H1 (cell line): Measurements from ENCODE around the gene PRR35. TPM values are rescaled to one million over a fixed set of nuclear protein-coding genes. Genes with fewer than 3 reads are reported as not detected.

ENCODE experiments used
- CTCF ChIA-PET: fragments of 300-600 bp; sonication (Branson Sonifier 250); formaldehyde crosslinking; loops from one replicate; lab custom pipeline; 2021; ENCODE audit not compliant: partially characterized antibody; lab: Charles Lee
- POLR2A ChIA-PET: fragments of 300-600 bp; sonication (Branson Sonifier 250); formaldehyde crosslinking; loops from one replicate; lab custom pipeline; 2021; ENCODE audit warnings: inconsistent platforms; ENCODE audit not compliant: partially characterized antibody; lab: Charles Lee
- DNase-seq, 2 experiments: peaks; one replicate each; pipeline versions ENCODE4 v3.0.0 to v3.0.0-alpha.2; 2010 to 2022; ENCODE audit warnings: low spot score in 2 of 2, low read depth in 1 of 2, mixed read lengths in 1 of 2
- FAIRE-seq: peaks from 2 replicates; lab custom pipeline; 2011; peaks lifted over from hg19 to GRCh38; lab: Jason Lieb, UNC
- H2AFZ ChIP-seq: 2 replicates; pipeline ENCODE4 v1.8.1; 2012; ENCODE audit warnings: low read length, inconsistent platforms
- H2AK5ac ChIP-seq: 2 replicates; pipeline ENCODE4 v1.6.1; 2013; ENCODE audit warnings: low read depth, low read length
- H2BK120ac ChIP-seq: replicated peaks from 2 replicates; pipeline ENCODE3; 2013; ENCODE audit warnings: low read depth, low read length, inconsistent platforms
- H2BK12ac ChIP-seq: 2 replicates; pipeline ENCODE4 v1.6.1; 2013; ENCODE audit warnings: low read depth, low read length
- H2BK15ac ChIP-seq: 2 replicates; pipeline ENCODE4 v1.6.1; 2013; ENCODE audit warnings: low read length
- H2BK20ac ChIP-seq: 2 replicates; pipeline ENCODE4 v1.6.1; 2013; ENCODE audit warnings: low read length
- H2BK5ac ChIP-seq: 2 replicates; pipeline ENCODE4 v1.6.1; 2013; ENCODE audit warnings: low read depth, low read length
- H3K14ac ChIP-seq: 2 replicates; pipeline ENCODE4 v1.6.1; 2013; ENCODE audit warnings: inconsistent platforms; ENCODE audit not compliant: insufficient read length
- H3K18ac ChIP-seq: 2 replicates; pipeline ENCODE4 v1.6.1; 2013; ENCODE audit warnings: low read length; ENCODE audit errors: extremely low read depth
- H3K23ac ChIP-seq: 2 replicates; pipeline ENCODE4 v1.6.1; 2013; ENCODE audit warnings: inconsistent platforms; ENCODE audit not compliant: insufficient read length
- H3K23me2 ChIP-seq: 2 replicates; pipeline ENCODE4 v1.6.1; 2013; ENCODE audit warnings: low read depth, low read length
- H3K27ac ChIP-seq: 2 replicates; pipeline ENCODE4 v1.6.1; 2011; ENCODE audit warnings: low read depth, low read length, inconsistent platforms
- H3K27me3 ChIP-seq, 4 experiments: replicated peaks in 1 of 4; 1 replicate in 1 of 4; 2 replicates in 3 of 4; pipeline versions ENCODE4 v1.6.1 to v1.8.1; 2011 to 2013; ENCODE audit warnings: low read length in 3 of 4, mild to moderate bottlenecking in 3 of 4, inconsistent platforms in 2 of 4, mixed read lengths in 2 of 4, moderate library complexity in 1 of 4; ENCODE audit not compliant: control insufficient read depth in 3 of 4, insufficient read depth in 3 of 4; ENCODE audit errors: extremely low read depth in 1 of 4
- H3K36me3 ChIP-seq, 4 experiments: 2 replicates each; pipeline versions ENCODE4 v1.6.1 to v1.8.1; 2011 to 2013; ENCODE audit warnings: mild to moderate bottlenecking in 4 of 4, low read length in 3 of 4, moderate library complexity in 2 of 4, control low read depth in 1 of 4, inconsistent platforms in 1 of 4; ENCODE audit not compliant: insufficient read depth in 4 of 4, control insufficient read depth in 2 of 4
- H3K4ac ChIP-seq: replicated peaks from 2 replicates; pipeline ENCODE3; 2013; ENCODE audit warnings: low read length, low read depth, mixed read lengths, inconsistent platforms; ENCODE audit not compliant: insufficient read length
- H3K4me1 ChIP-seq, 4 experiments: replicated peaks in 1 of 4; 1 replicate in 1 of 4; 2 replicates in 3 of 4; pipeline versions ENCODE4 v1.6.1 to v1.8.1; 2011 to 2013; ENCODE audit warnings: low read length in 3 of 4, inconsistent platforms in 2 of 4, mixed read lengths in 1 of 4; ENCODE audit not compliant: insufficient read depth in 4 of 4, control insufficient read depth in 3 of 4
- H3K4me2 ChIP-seq, 2 experiments: 2 replicates each; pipeline versions ENCODE4 v1.6.1 to v1.8.1; 2011 to 2013; ENCODE audit warnings: low read depth in 2 of 2, low read length in 2 of 2, control low read depth in 1 of 2, inconsistent platforms in 1 of 2, mild to moderate bottlenecking in 1 of 2; ENCODE audit not compliant: insufficient read depth in 1 of 2
- H3K4me3 ChIP-seq, 4 experiments: fragments of 200-600, 300-600 bp in 1 of 4; sonication (generic), shearing (Covaris generic), sonication (Bioruptor Twin) in 1 of 4; 2 replicates each; pipeline versions ENCODE4 v1.5.1 to v1.8.1; 2011 to 2016; ENCODE audit warnings: low read length in 4 of 4, low read depth in 3 of 4, control low read depth in 2 of 4, inconsistent platforms in 2 of 4, mild to moderate bottlenecking in 2 of 4, mixed read lengths in 1 of 4, moderate library complexity in 1 of 4; ENCODE audit not compliant: insufficient read depth in 2 of 4; ENCODE audit errors: extremely low read depth in 1 of 4
- H3K56ac ChIP-seq: replicated peaks from 2 replicates; pipeline ENCODE3; 2013; ENCODE audit warnings: low read depth, mild to moderate bottlenecking, mixed read lengths, low read length, inconsistent platforms; ENCODE audit not compliant: insufficient read length
- H3K79me1 ChIP-seq: 2 replicates; pipeline ENCODE4 v1.6.1; 2013; ENCODE audit warnings: low read depth, low read length, control low read depth
- H3K79me2 ChIP-seq, 2 experiments: 2 replicates each; pipeline versions ENCODE4 v1.6.1 to v1.8.1; 2012 to 2013; ENCODE audit warnings: low read length in 2 of 2, mild to moderate bottlenecking in 2 of 2, inconsistent platforms in 1 of 2; ENCODE audit not compliant: insufficient read depth in 2 of 2, control insufficient read depth in 1 of 2
- H3K9ac ChIP-seq, 4 experiments: replicated peaks in 1 of 4; 1 replicate in 1 of 4; 2 replicates in 3 of 4; pipeline versions ENCODE4 v1.6.1 to v1.8.1; 2011 to 2013; ENCODE audit warnings: low read depth in 3 of 4, low read length in 3 of 4, control low read depth in 2 of 4, mild to moderate bottlenecking in 2 of 4, moderate library complexity in 2 of 4, inconsistent platforms in 1 of 4; ENCODE audit errors: extremely low read depth in 1 of 4
- H3K9me3 ChIP-seq, 2 experiments: 2 replicates each; pipeline versions ENCODE4 v1.6.1 to v1.8.1; 2012 to 2013; ENCODE audit warnings: mild to moderate bottlenecking in 2 of 2, moderate library complexity in 2 of 2, control low read depth in 1 of 2, inconsistent platforms in 1 of 2, low read depth in 1 of 2, low read length in 1 of 2, mixed read lengths in 1 of 2; ENCODE audit not compliant: insufficient read depth in 2 of 2
- H4K20me1 ChIP-seq, 2 experiments: replicated peaks in 1 of 2; 2 replicates each; pipeline versions ENCODE3 to v1.8.1; 2011 to 2013; ENCODE audit warnings: inconsistent platforms in 2 of 2, low read length in 2 of 2, mild to moderate bottlenecking in 1 of 2; ENCODE audit not compliant: insufficient read depth in 2 of 2, control insufficient read depth in 1 of 2
- H4K5ac ChIP-seq: 2 replicates; pipeline ENCODE4 v1.6.1; 2013; ENCODE audit warnings: low read length, low read depth, mixed read lengths, inconsistent platforms; ENCODE audit not compliant: insufficient read length
- H4K8ac ChIP-seq: 2 replicates; pipeline ENCODE4 v1.8.0; 2013; ENCODE audit warnings: mild to moderate bottlenecking, moderate library complexity, low read length, inconsistent platforms; ENCODE audit not compliant: insufficient read depth; ENCODE audit errors: extremely low read depth
- H4K91ac ChIP-seq: replicated peaks from 2 replicates; pipeline ENCODE3; 2013; ENCODE audit warnings: low read length, mixed read lengths, inconsistent platforms; ENCODE audit not compliant: insufficient read length
- CBX8 ChIP-seq: fragments of 300-800, 300-1000 bp; sonication (generic); IDR thresholded peaks from 2 replicates; pipeline ENCODE4 v1.7.1; 2016; ENCODE audit warnings: low read depth, low read length, borderline replicate concordance
- CEBPB ChIP-seq: IDR thresholded peaks from 2 replicates; pipeline ENCODE4 v1.6.1; 2012; ENCODE audit warnings: low read depth, low read length
- CHD2 ChIP-seq: IDR thresholded peaks from 2 replicates; pipeline ENCODE4 v1.6.1; 2012; ENCODE audit warnings: low read length, improper control_type of control experiment
- CTCF ChIP-seq, 3 experiments: IDR thresholded peaks; 1 replicate in 2 of 3; 2 replicates in 1 of 3; pipeline versions ENCODE4 v1.5.1 to v1.6.1; 2011; ENCODE audit warnings: low read length in 3 of 3, mild to moderate bottlenecking in 3 of 3, inconsistent platforms in 2 of 3, low read depth in 1 of 3, moderate library complexity in 1 of 3; ENCODE audit not compliant: insufficient read depth in 1 of 3; ENCODE audit errors: control extremely low read depth in 1 of 3
- EZH2 ChIP-seq: fragments of 200-600 bp; sonication (generic); IDR thresholded peaks from 2 replicates; pipeline ENCODE4 v1.7.1; 2012; ENCODE audit warnings: low read depth, mild to moderate bottlenecking, moderate library complexity, low read length, inconsistent platforms; ENCODE audit not compliant: severe bottlenecking
- MAFK ChIP-seq: IDR thresholded peaks from 2 replicates; pipeline ENCODE4 v1.6.1; 2012; ENCODE audit warnings: low read depth, mild to moderate bottlenecking, improper control_type of control experiment, low read length
- SP4 ChIP-seq: IDR thresholded peaks from 2 replicates; pipeline ENCODE4 v1.6.1; 2012; ENCODE audit warnings: low read length, inconsistent platforms
- TAF1 ChIP-seq: IDR thresholded peaks from 2 replicates; pipeline ENCODE4 v1.6.1; 2011; ENCODE audit warnings: mild to moderate bottlenecking, low read depth, low read length
- TBP ChIP-seq: IDR thresholded peaks from 2 replicates; pipeline ENCODE4 v1.6.1; 2011; ENCODE audit warnings: low read depth, low read length, improper control_type of control experiment
- TCF12 ChIP-seq: IDR thresholded peaks from 2 replicates; pipeline ENCODE4 v1.6.1; 2011; ENCODE audit warnings: low read depth, mild to moderate bottlenecking, low read length
- TEAD4 ChIP-seq: IDR thresholded peaks from 2 replicates; pipeline ENCODE4 v1.6.1; 2012; ENCODE audit warnings: low read depth, low read length, inconsistent platforms, mixed read lengths
- WGBS, 2 experiments: shearing (Covaris generic) in 1 of 2; methylation state at CpG; one replicate each; pipeline versions ENCODE4 v1.1.6 to v1.1.7; 2013 to 2015; ENCODE audit warnings: low lambda C conversion rate in 2 of 2, mixed read lengths in 2 of 2, inconsistent platforms in 1 of 2, low coverage in 1 of 2, missing lambda C conversion rate in 1 of 2; ENCODE audit not compliant: insufficient replicate concordance in 2 of 2, insufficient coverage in 1 of 2, insufficient read length in 1 of 2; ENCODE audit errors: extremely low coverage in 1 of 2, missing lambda C conversion rate in 1 of 2; 5-methylcytosine and 5-hydroxymethylcytosine counted together
- polyA plus RNA-seq, 7 experiments: library from polyadenylated mRNA; depleted of rRNA in 3 of 7; stranded (reverse) in 5 of 7; unstranded in 2 of 7; fragments of >200 nt in 5 of 7; fragments of 200-250 nt in 2 of 7; gene quantifications; 1 replicate in 5 of 7; 2 replicates in 1 of 7; 4 replicates in 1 of 7; pipeline versions ENCODE4 v1.2.1 to v1.2.3, GENCODE V29; 2011 to 2013; ENCODE audit warnings: missing spikeins in 2 of 7, mixed read lengths in 2 of 7
- total RNA-seq: library from RNA; stranded (reverse); fragmentation: NEBNext Ultra II Directional; extraction: Animal tissue kit (Norgen Biotek cat#: 25700); gene quantifications from 2 replicates; pipeline ENCODE4 v1.2.1, GENCODE V29; 2021

Gene PRR35
- total and polyA plus RNA-seq, 2 of the 8 experiments (the other 6 are each of a cell fraction or from before 2014, with no cell fraction given): 0.38 to 0.50 TPM

GRCh38 chr16:553601-554296 lies 6.4 kb upstream of the PRR35 start:
- no peaks in the 10 kb centered on the region for H3K79me2 ChIP-seq
- no peak overlapping the region for H2BK20ac ChIP-seq
- no peak for FAIRE-seq
- peaks cover 2 to 5% of the 10 kb centered on the region in 2 experiments for H4K20me1 ChIP-seq
- no peak overlapping the region for H2BK5ac ChIP-seq
- H3K4me2 ChIP-seq: no peak overlapping the region
- no peak overlapping the region for H3K56ac ChIP-seq
- no peaks in the 10 kb centered on the region for H3K9me3 ChIP-seq
- H2BK120ac ChIP-seq: no peak overlapping the region
- CTCF ChIA-PET: interaction anchor here (1.0 to 1.7 kb wide), 3 partner anchors 33 to 235 kb away, joined by 3 to 7 read pairs (median 3); no protein-coding TSS in a partner anchor
- H3K36me3 ChIP-seq: peaks cover 0 to 24% (median 2%) of the 10 kb centered on the region in 4 experiments; a peak in 1 of 8 replicates
- no peak overlapping the region for H2BK15ac ChIP-seq
- no peak overlapping the region for H2BK12ac ChIP-seq
- no peak overlapping the region for H3K27ac ChIP-seq
- no peaks in the 10 kb centered on the region for H3K23me2 ChIP-seq
- POLR2A ChIA-PET: interaction anchor here (0.9 to 1.2 kb wide), 3 partner anchors 10 to 162 kb away, joined by 3 to 4 read pairs (median 3); no protein-coding TSS in a partner anchor
- H4K91ac ChIP-seq: no peak overlapping the region
- H3K4me1 ChIP-seq: no peaks in the 10 kb centered on the region
- H2AFZ ChIP-seq: no peak overlapping the region
- H4K5ac ChIP-seq: no peak overlapping the region
- no peak overlapping the region for H3K4ac ChIP-seq
- 93% methylated on average over 26 of the region's 33 CpGs; no CpG with 5 or more reads in 1 of the 2 experiments for WGBS, 2 experiments
- no peak overlapping the region for H3K23ac ChIP-seq
- no peaks in the 10 kb centered on the region; the same call in 1 of the 2 replicates for H3K79me1 ChIP-seq
- DNase-seq: no peak
- H3K4me3 ChIP-seq: no peak overlapping the region
- H4K8ac ChIP-seq: no peak overlapping the region
- H3K9ac ChIP-seq: no peak overlapping the region
- H3K18ac ChIP-seq: no peak overlapping the region
- H3K14ac ChIP-seq: no peak overlapping the region
- no peak overlapping the region for H2AK5ac ChIP-seq
- H3K27me3 ChIP-seq: peaks cover 0 to 10% (median 4%) of the 10 kb centered on the region in 4 experiments; a peak in 4 of 7 replicates
- no peak for TF ChIP-seq EZH2
- no peak for TF ChIP-seq CHD2
- TF ChIP-seq TAF1: no peak
- TF ChIP-seq CTCF (IDR thresholded peaks at IDR 0.05; ENCODE audit: control extremely low read depth in 1 of 3, insufficient read depth in 1 of 3, low read depth in 1 of 3, low read length in 3 of 3): no peak
- TF ChIP-seq MAFK: no peak
- no peak for TF ChIP-seq TEAD4
- TF ChIP-seq TCF12: no peak
- TF ChIP-seq SP4: no peak
- TF ChIP-seq CBX8: no peak
- TF ChIP-seq CEBPB: no peak
- no peak for TF ChIP-seq TBP
